HFFc6 (cell line): ENCODE results near the gene TDRD9. TPM values are rescaled to one million over a fixed set of nuclear protein-coding genes. Genes with fewer than 3 reads are reported as not detected.

Experiments used
- DNase-seq: peaks from one replicate; pipeline ENCODE4 v3.0.0-alpha.2; 2018
- H3K27ac Mint-ChIP-seq: 2 replicates; pipeline ENCODE4 v1.8.0; 2020; ENCODE audit warnings: mild to moderate bottlenecking, mixed read lengths
- H3K27me3 Mint-ChIP-seq: 2 replicates; pipeline ENCODE4 v1.8.0; 2021; ENCODE audit warnings: mild to moderate bottlenecking, moderate library complexity, mixed read lengths; ENCODE audit not compliant: insufficient read depth
- H3K36me3 Mint-ChIP-seq: 2 replicates; pipeline ENCODE4 v1.8.0; 2021; ENCODE audit warnings: low read depth, mixed read lengths
- H3K4me1 Mint-ChIP-seq: 2 replicates; pipeline ENCODE4 v1.8.0; 2020; ENCODE audit warnings: low read depth, mixed read lengths
- H3K4me3 Mint-ChIP-seq: 2 replicates; pipeline ENCODE4 v1.8.0; 2020; ENCODE audit warnings: mild to moderate bottlenecking, moderate library complexity, mixed read lengths
- H3K9me3 Mint-ChIP-seq: 2 replicates; pipeline ENCODE4 v1.8.0; 2020; ENCODE audit warnings: mild to moderate bottlenecking, mixed read lengths
- CTCF ChIP-seq: fragments of 200-600 bp; sonication (generic); IDR thresholded peaks from 2 replicates; pipeline ENCODE4 v1.5.0; 2021; ENCODE audit warnings: antibody characterized with exemption, mild to moderate bottlenecking
- total RNA-seq, 6 experiments: library from RNA; stranded (reverse); fragmentation: NEBNext Ultra II Directional; extraction: Animal tissue kit (Norgen Biotek cat#: 25700); gene quantifications; 2 replicates in 1 of 6; 3 replicates in 5 of 6; pipeline ENCODE4 v1.2.3, GENCODE V29; 2021

The TDRD9 gene
- total RNA-seq, 6 experiments from 2014 or later: not detected

DNA sequence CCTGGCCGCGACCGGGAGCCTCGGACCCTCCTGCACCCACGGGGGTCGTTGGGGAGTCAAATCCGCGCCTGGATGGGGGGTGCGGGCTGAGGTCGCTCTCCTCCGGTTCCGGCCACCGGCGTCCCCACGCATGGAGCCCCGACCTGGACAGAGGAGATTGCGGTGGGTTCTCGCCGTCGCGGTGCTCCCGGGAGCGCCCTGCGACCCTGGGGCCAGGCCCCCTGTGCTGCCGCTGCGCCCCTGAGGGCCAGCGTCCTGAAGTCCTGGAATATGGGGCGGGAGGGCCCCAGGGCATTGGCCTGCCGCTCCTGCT is 157.6 kb downstream of the TDRD9 start:
- Mint-ChIP-seq H3K36me3 (no peaks in the 10 kb centered on the region), H3K27me3 (peaks cover 16% of the 10 kb centered on the region), H3K9me3 (no peaks in the 10 kb centered on the region), H3K27ac (no peak overlapping the region), H3K4me3 (no peak overlapping the region), H3K4me1 (no peaks in the 10 kb centered on the region)
- no peak for DNase-seq
- TF ChIP-seq CTCF: no peak

GRCh38 chr14:104086210-104086660 is 158.0 kb downstream of the TDRD9 start:
- peaks cover 16% of the 10 kb centered on the region for H3K27me3 Mint-ChIP-seq
- no peak overlapping the region for H3K27ac Mint-ChIP-seq
- DNase-seq: no peak
- TF ChIP-seq CTCF: no peak
- no peak overlapping the region for H3K4me3 Mint-ChIP-seq
- H3K36me3 Mint-ChIP-seq: no peaks in the 10 kb centered on the region
- H3K9me3 Mint-ChIP-seq: no peaks in the 10 kb centered on the region
- no peaks in the 10 kb centered on the region for H3K4me1 Mint-ChIP-seq

GRCh38 chr14:104086661-104087461 is 158.6 kb downstream of the TDRD9 start:
- no peak for TF ChIP-seq CTCF
- H3K4me1 Mint-ChIP-seq: no peaks in the 10 kb centered on the region
- no peaks in the 10 kb centered on the region for H3K36me3 Mint-ChIP-seq
- DNase-seq: no peak
- peaks cover 14% of the 10 kb centered on the region for H3K27me3 Mint-ChIP-seq
- H3K4me3 Mint-ChIP-seq: no peak overlapping the region
- no peak overlapping the region for H3K27ac Mint-ChIP-seq
- H3K9me3 Mint-ChIP-seq: no peaks in the 10 kb centered on the region

DNA sequence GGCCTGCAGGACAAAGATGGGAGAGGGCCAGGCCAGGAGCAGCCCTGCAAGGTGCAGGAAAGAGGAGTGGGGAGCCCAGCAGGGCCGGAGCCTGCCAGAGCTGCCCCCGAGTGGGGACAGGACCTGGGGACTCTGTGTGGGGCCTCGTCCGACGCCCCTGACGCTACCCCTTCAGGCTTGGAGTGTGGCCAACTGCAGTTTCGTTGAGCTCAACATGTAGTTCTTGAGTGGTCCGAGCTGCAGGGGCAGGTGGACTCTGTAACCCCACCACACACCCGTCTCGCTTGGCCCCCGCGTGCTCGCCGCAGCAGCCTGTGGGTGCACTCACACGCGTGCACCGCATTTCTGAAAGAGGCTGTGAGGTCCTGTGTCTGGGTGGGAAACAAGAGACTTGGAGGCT is 159.2 kb downstream of the TDRD9 start:
- H3K9me3 Mint-ChIP-seq: no peaks in the 10 kb centered on the region
- no peak overlapping the region for H3K4me3 Mint-ChIP-seq
- H3K27ac Mint-ChIP-seq: no peak overlapping the region
- no peak for TF ChIP-seq CTCF
- DNase-seq: no peak
- no peaks in the 10 kb centered on the region for H3K36me3 Mint-ChIP-seq
- H3K4me1 Mint-ChIP-seq: no peaks in the 10 kb centered on the region
- peaks cover 9% of the 10 kb centered on the region for H3K27me3 Mint-ChIP-seq

DNA sequence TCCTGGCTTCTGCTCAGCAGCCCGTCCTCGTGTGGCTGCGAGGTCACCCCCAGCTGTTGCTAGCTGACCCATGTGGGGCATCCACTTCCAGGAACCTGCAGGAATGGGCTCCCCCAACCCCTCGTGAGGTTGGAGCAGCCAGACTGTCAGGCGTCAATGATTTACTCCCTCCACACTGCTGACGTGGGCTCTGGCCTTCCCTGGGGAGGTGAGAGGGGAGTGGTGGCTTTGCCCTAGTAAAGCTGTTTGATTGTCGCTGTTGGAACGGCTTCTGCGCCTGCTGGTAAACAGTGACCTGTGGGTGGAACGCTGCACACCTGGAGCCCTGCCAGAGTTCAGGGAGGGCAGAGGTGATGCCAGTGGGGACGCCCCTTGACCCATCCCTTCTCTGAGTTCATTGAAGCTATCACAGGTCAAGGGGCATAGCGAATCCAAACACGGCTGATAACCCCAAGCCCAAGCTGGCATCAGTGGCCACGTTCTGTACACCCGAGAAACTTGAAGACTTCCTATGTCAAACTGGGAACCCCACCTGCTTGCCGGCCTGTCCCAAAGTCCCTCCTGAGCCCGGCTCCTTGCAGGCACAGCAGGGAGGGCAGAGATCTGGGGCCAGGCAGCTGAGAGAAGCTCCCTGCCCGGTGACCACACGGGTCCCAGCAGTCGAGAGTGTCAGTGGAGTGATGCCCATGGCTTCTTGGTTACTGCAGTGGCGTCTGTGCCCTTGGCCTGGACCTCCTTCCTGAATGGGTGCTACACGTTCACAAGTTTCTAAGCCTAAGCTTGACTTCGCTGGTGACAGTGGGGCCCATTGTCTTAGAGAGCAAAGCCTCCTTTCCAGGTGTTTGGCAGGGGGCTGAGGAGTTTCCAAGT is 160.0 kb downstream of the TDRD9 start:
- Mint-ChIP-seq H3K4me3 (no peak overlapping the region), H3K27me3 (peaks cover 8% of the 10 kb centered on the region)

More for the DNA sequence above, 160.0 kb downstream of the TDRD9 start:
- Mint-ChIP-seq H3K27ac (no peak overlapping the region), H3K9me3 (no peaks in the 10 kb centered on the region), H3K4me1 (no peaks in the 10 kb centered on the region), H3K36me3 (no peaks in the 10 kb centered on the region)
- DNase-seq: no peak
- no peak for TF ChIP-seq CTCF
